Mesothelial cell of epicardium (in vitro differentiated cells): Measurements from ENCODE around the gene EIF4E2. TPM values are rescaled to one million over a fixed set of nuclear protein-coding genes. Genes with fewer than 3 reads are reported as not detected.

ENCODE experiments used
- DNase-seq, 2 experiments: peaks; one replicate each; pipeline ENCODE4 v3.0.0; 2021; ENCODE audit warnings: low spot score in 2 of 2; ENCODE audit not compliant: unreplicated experiment in 2 of 2
- H3K27ac Mint-ChIP-seq: 2 replicates; pipeline ENCODE4 v1.8.0; 2021; ENCODE audit warnings: mixed read lengths
- H3K27me3 Mint-ChIP-seq: 2 replicates; pipeline ENCODE4 v1.8.0; 2021; ENCODE audit warnings: low read depth, mixed read lengths
- H3K36me3 Mint-ChIP-seq: 2 replicates; pipeline ENCODE4 v1.8.0; 2021; ENCODE audit warnings: mixed read lengths
- H3K4me1 Mint-ChIP-seq: 2 replicates; pipeline ENCODE4 v1.8.0; 2021; ENCODE audit warnings: mixed read lengths
- H3K4me3 Mint-ChIP-seq: 2 replicates; pipeline ENCODE4 v1.8.0; 2021; ENCODE audit warnings: mild to moderate bottlenecking, moderate library complexity, mixed read lengths
- H3K9me3 Mint-ChIP-seq: 2 replicates; pipeline ENCODE4 v1.8.0; 2021; ENCODE audit warnings: mixed read lengths
- CTCF ChIP-seq: fragments of 200-600 bp; sonication (generic); IDR thresholded peaks from one replicate; pipeline ENCODE4 v1.5.0; 2021; ENCODE audit warnings: antibody characterized with exemption; ENCODE audit not compliant: unreplicated experiment
- total RNA-seq: library from RNA; stranded (reverse); gene quantifications from 3 replicates; pipeline ENCODE4 v1.2.1, GENCODE V29; 2021

Gene EIF4E2
- total RNA-seq, 1 donor from 2014 or later, result 72.5 TPM

GRCh38 chr2:232519581-232520438, 30.7 kb upstream of the EIF4E2 start, which contains the start of gene PRSS56:
PRSS56 (plus strand) TSS chr2:232520388; CDS start chr2:232520599, 211 bp downstream.
- DNase-seq, result no peak
- Mint-ChIP-seq H3K27ac (no peak within 1 kb of the TSS), H3K27me3 (peaks cover 74% of the 10 kb centered on the region), H3K4me3 (no peak within 1 kb of the TSS), H3K4me1 (peaks cover 8% of the 10 kb centered on the region), H3K36me3 (no peaks in the 10 kb centered on the region), H3K9me3 (no peaks in the 10 kb centered on the region)
- TF ChIP-seq CTCF, result no peak

GRCh38 chr2:232520489-232520888, 30.0 kb upstream of the EIF4E2 start:
- no peaks in the 10 kb centered on the region for H3K36me3 Mint-ChIP-seq
- DNase-seq, result no peak
- H3K27ac Mint-ChIP-seq, result no peak overlapping the region
- no peak overlapping the region for H3K4me3 Mint-ChIP-seq
- TF ChIP-seq CTCF, result no peak
- no peaks in the 10 kb centered on the region for H3K9me3 Mint-ChIP-seq
- H3K4me1 Mint-ChIP-seq, result peaks cover 8% of the 10 kb centered on the region
- H3K27me3 Mint-ChIP-seq, result peaks cover 71% of the 10 kb centered on the region

GRCh38 chr2:232521098-232521497, 29.4 kb upstream of the EIF4E2 start:
- Mint-ChIP-seq H3K9me3 (no peaks in the 10 kb centered on the region), H3K27ac (no peak overlapping the region), H3K4me1 (peaks cover 8% of the 10 kb centered on the region), H3K4me3 (no peak overlapping the region), H3K36me3 (no peaks in the 10 kb centered on the region), H3K27me3 (peaks cover 69% of the 10 kb centered on the region)
- TF ChIP-seq CTCF, result no peak
- no peak for DNase-seq

- H3K4me1 Mint-ChIP-seq, result peaks cover 8% of the 10 kb centered on the region
- peaks cover 73% of the 10 kb centered on the region for H3K27me3 Mint-ChIP-seq
- no peaks in the 10 kb centered on the region for H3K9me3 Mint-ChIP-seq
- TF ChIP-seq CTCF, result peak; percentile 99
- DNase-seq, result peak; percentile 61 to 85
- H3K27ac Mint-ChIP-seq, result no peak overlapping the region
- no peak overlapping the region for H3K4me3 Mint-ChIP-seq
- no peaks in the 10 kb centered on the region for H3K36me3 Mint-ChIP-seq
Observed at GRCh38 chr2:232521959-232522622, 28.4 kb upstream of the EIF4E2 start.

GRCh38 chr2:232522623-232523401, 27.7 kb upstream of the EIF4E2 start:
- H3K27me3 Mint-ChIP-seq, result peaks cover 73% of the 10 kb centered on the region

More at GRCh38 chr2:232522623-232523401, 27.7 kb upstream of the EIF4E2 start:
- Mint-ChIP-seq H3K36me3 (no peaks in the 10 kb centered on the region), H3K9me3 (no peaks in the 10 kb centered on the region), H3K4me3 (no peak overlapping the region), H3K27ac (no peak overlapping the region), H3K4me1 (peaks cover 8% of the 10 kb centered on the region)
- no peak for DNase-seq
- no peak for TF ChIP-seq CTCF
